Gastrocnemius medialis (tissue), 4 donors: ENCODE measurements around the gene COMMD3.

Experiments used
- POLR2A ChIP-seq, 2 donors: fragments of 450-650 bp; IDR thresholded peaks; one replicate each; pipeline ENCODE4 v1.6.1; 2017; ENCODE audit warnings: antibody characterized with exemption in 2 of 2, mild to moderate bottlenecking in 2 of 2, moderate library complexity in 2 of 2
- TF ChIP-seq, protein P1 (sequence below), 5 experiments: fragments of 450-650 bp in 3 of 5; fragments of 200-600 bp in 2 of 5; sonication (generic) in 2 of 5; IDR thresholded peaks in 4 of 5; conservative IDR thresholded peaks in 1 of 5; 1 replicate in 4 of 5; 2 replicates in 1 of 5; pipeline ENCODE4 v1.5.1; 2016 to 2019; ENCODE audit warnings: antibody characterized with exemption in 5 of 5, mild to moderate bottlenecking in 3 of 5, moderate library complexity in 3 of 5

DNA sequence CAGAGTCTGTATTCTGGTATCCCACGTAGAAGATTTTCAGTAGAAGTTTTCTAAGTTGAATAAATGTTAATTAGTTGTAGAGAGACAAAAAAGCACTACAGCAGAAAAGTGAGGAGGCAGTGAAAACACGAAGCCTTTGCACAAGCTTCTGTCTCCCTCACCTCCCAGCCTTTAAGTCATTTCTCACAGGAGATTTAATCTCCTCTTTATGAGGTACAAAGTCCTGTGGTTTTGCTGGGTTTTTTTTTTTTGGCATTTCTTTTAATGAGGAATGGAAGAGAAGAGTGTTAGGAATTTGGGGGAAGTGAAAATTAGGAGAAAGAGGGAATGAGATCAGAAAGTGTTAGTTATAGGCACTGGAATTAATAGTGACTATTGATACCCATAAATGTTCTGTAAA, 50.6 kb downstream of the COMMD3 start:
- no peak for TF ChIP-seq POLR2A (IDR thresholded peaks at IDR 0.05)
- TF ChIP-seq, protein P1, sequence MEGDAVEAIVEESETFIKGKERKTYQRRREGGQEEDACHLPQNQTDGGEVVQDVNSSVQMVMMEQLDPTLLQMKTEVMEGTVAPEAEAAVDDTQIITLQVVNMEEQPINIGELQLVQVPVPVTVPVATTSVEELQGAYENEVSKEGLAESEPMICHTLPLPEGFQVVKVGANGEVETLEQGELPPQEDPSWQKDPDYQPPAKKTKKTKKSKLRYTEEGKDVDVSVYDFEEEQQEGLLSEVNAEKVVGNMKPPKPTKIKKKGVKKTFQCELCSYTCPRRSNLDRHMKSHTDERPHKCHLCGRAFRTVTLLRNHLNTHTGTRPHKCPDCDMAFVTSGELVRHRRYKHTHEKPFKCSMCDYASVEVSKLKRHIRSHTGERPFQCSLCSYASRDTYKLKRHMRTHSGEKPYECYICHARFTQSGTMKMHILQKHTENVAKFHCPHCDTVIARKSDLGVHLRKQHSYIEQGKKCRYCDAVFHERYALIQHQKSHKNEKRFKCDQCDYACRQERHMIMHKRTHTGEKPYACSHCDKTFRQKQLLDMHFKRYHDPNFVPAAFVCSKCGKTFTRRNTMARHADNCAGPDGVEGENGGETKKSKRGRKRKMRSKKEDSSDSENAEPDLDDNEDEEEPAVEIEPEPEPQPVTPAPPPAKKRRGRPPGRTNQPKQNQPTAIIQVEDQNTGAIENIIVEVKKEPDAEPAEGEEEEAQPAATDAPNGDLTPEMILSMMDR (IDR thresholded peaks at IDR 0.05 in 4 of 5, conservative IDR thresholded peaks at IDR 0.05 in 1 of 5): no peak
